Heart left ventricle (tissue), 16 donors: ENCODE results near the gene MRPL24. TPM values are rescaled to one million over a fixed set of nuclear protein-coding genes. Genes with fewer than 3 reads are reported as not detected.
A peak's percentile ranks its signal among the peaks of the same experiment; 100 is the strongest.

ENCODE experiments used
- ATAC-seq, 4 donors: fragments of 200-7000 bp; cut with Tn5 transposase; one replicate each; pipeline ENCODE4 v1.9.1; 2020 to 2022; ENCODE audit warnings: moderate library complexity in 4 of 4, mild to moderate bottlenecking in 3 of 4, moderate number of reproducible peaks in 1 of 4
- DNase-seq, 5 donors: peaks; one replicate each; pipeline ENCODE4 v3.0.0-alpha.2; 2020
- H3K27ac ChIP-seq, 12 donors: fragments of 200-600 bp; sonication (generic) in 4 of 12; one replicate each; pipeline versions ENCODE4 v1.5.0 to v1.8.0; 2016 to 2022; ENCODE audit warnings: mild to moderate bottlenecking in 2 of 12
- H3K27me3 ChIP-seq, 9 donors: fragments of 200-600 bp; sonication (generic) in 2 of 9; one replicate each; pipeline versions ENCODE4 v1.5.1 to v1.8.0; 2016 to 2022; ENCODE audit warnings: mild to moderate bottlenecking in 3 of 9
- H3K36me3 ChIP-seq, 9 donors: fragments of 200-600 bp; sonication (generic) in 2 of 9; one replicate each; pipeline versions ENCODE4 v1.5.0 to v1.8.0; 2018 to 2022; ENCODE audit warnings: mild to moderate bottlenecking in 2 of 9
- H3K4me1 ChIP-seq, 12 donors: fragments of 200-600 bp; sonication (generic) in 4 of 12; one replicate each; pipeline versions ENCODE4 v1.5.0 to v1.8.0; 2016 to 2022; ENCODE audit warnings: mild to moderate bottlenecking in 3 of 12
- H3K4me3 ChIP-seq, 12 donors: fragments of 200-600 bp; sonication (generic) in 4 of 12; one replicate each; pipeline versions ENCODE4 v1.5.0 to v1.8.0; 2017 to 2022; ENCODE audit warnings: mild to moderate bottlenecking in 9 of 12, moderate library complexity in 4 of 12
- H3K9me3 ChIP-seq, 12 donors: fragments of 200-600 bp; sonication (generic) in 4 of 12; one replicate each; pipeline versions ENCODE4 v1.5.0 to v1.8.0; 2016 to 2022; ENCODE audit warnings: mild to moderate bottlenecking in 1 of 12
- CTCF ChIP-seq, 12 donors: fragments of 200-600 bp; sonication (generic) in 4 of 12; IDR thresholded peaks; one replicate each; pipeline versions ENCODE4 v1.5.0 to v1.8.0; 2018 to 2022; ENCODE audit warnings: antibody characterized with exemption in 12 of 12, mild to moderate bottlenecking in 5 of 12
- POLR2A ChIP-seq, 2 donors: fragments of 450-650 bp; IDR thresholded peaks; one replicate each; pipeline ENCODE4 v1.6.1; 2017; ENCODE audit warnings: antibody characterized with exemption in 2 of 2, mild to moderate bottlenecking in 2 of 2, moderate library complexity in 2 of 2
- WGBS, 4 donors: extraction: QIAGEN DNeasy Blood & Tissue Kit in 2 of 4; methylation state at CpG; one replicate each; pipeline versions ENCODE4 v1.1.5 to v1.1.7; 2013 to 2018; 5-methylcytosine and 5-hydroxymethylcytosine counted together
- intact Hi-C, 10 donors: fragments of 100-400 bp; cut with DNase I; formaldehyde crosslinking; loops; one replicate each; pipeline versions ENCODE4 v1.11.1 to v1.14.2; 2022
- polyA plus RNA-seq, 2 donors: library from polyadenylated mRNA; stranded (reverse); fragments of 200-250 nt; gene quantifications; one replicate each; pipeline ENCODE4 v1.2.3, GENCODE V29; 2013
- total RNA-seq, 9 donors: library from RNA; depleted of rRNA in 2 of 9; stranded (reverse); fragments of >200 nt in 2 of 9; fragmentation: NEBNext Ultra II Directional in 3 of 9; extraction: Animal tissue kit (Norgen Biotek cat#: 25700) in 3 of 9; gene quantifications; one replicate each; pipeline versions ENCODE4 v1.1.0 to v1.2.4, GENCODE V29; 2016 to 2023
- donor health status: ischemic (EF 13 %, LVEDD 7.1; RV severe dilation, severe dysfunction).
- donor health status: healthy with polysubstance abuse.
- donor health status: DM: no; HTN: yes; CAD: no.
- donor health status: DM: no; HTN: no; CAD: no.
- donor health status: ischemic (EF 25% LVEDD 6.9; RV normal size, moderate dysfunction).
- donor health status: ischemic (EF 25% LVEDD 5.7; RV mildly dilated, moderate dysfunction).
- donor health status: healthy.
- donor health status: DM: yes; HTN: yes; CAD: no.
- donor health status: ischemic (EF 35%, LVEDD 5.7; RV mildly dilated, moderate dysfunction).
- donor health status: nonischemic (EF 11% LVEDD 7.7; RV severe dilation, severe dysfunction).
- donor health status: DM: yes; HTN: yes; CAD: no.
- donor health status: PGD.
- donor health status: ischemic (EF 29% LVEDD 5.4; RV normal size, mild dysfunction).
- donor health status: nonischemic (EF 23%, LVEDD 6.1; RV moderate dilation, normal function).

Gene MRPL24
- total and polyA plus RNA-seq, 11 donors: 74.8 to 230 (median 84.8) TPM

- peaks cover 0 to 57% (median 36%) of the 10 kb centered on the region in 12 donors for H3K4me1 ChIP-seq
- H3K27ac ChIP-seq: peak overlapping the region in 11 of 12 donors; percentile 41 to 91 (median 71)
- WGBS, 4 donors: 2 to 4% (median 2%) methylated on average over 25 to 45 of the region's 45 CpGs
- intact Hi-C loops: loop anchor here in 1 of 10 donors (1.0 kb wide), 1 partner anchor 46 kb away; no protein-coding TSS in a partner anchor
- H3K27me3 ChIP-seq: peaks cover 0 to 45% (median 28%) of the 10 kb centered on the region in 9 donors
- H3K36me3 ChIP-seq: no peaks in the 10 kb centered on the region
- ATAC-seq (peak; percentile 23 to 71 (median 46)), DNase-seq (peak; percentile 51 to 75 (median 65))
- TF ChIP-seq POLR2A (IDR thresholded peaks at IDR 0.05) (no peak), CTCF (IDR thresholded peaks at IDR 0.05) (peak; percentile 68 to 88 (median 78))
- peak overlapping the region; percentile 12 to 68 (median 46) for H3K4me3 ChIP-seq
- H3K9me3 ChIP-seq: no peaks in the 10 kb centered on the region
These were observed 34.8 kb downstream of the MRPL24 start for GRCh38 chr1:156705918-156706656.

- DNase-seq (peak in 3 of 5 donors; percentile 34 to 61 (median 39)), ATAC-seq (peak in 3 of 4 donors; percentile 5 to 13 (median 6))
- Histone ChIP-seq H3K36me3 (no peaks in the 10 kb centered on the region), H3K4me3 (peak within 1 kb of the TSS; percentile 12 to 68 (median 46)), H3K9me3 (no peaks in the 10 kb centered on the region), H3K27ac (peak within 1 kb of the TSS in 11 of 12 donors; percentile 41 to 91 (median 71)), H3K27me3 (peaks cover 0 to 46% (median 33%) of the 10 kb centered on the region in 9 donors), H3K4me1 (peaks cover 0 to 55% (median 36%) of the 10 kb centered on the region in 12 donors)
- intact Hi-C loops: loop anchor here in 1 of 10 donors (1.0 kb wide), 1 partner anchor 45 kb away; no protein-coding TSS in a partner anchor
- no peak for TF ChIP-seq CTCF (IDR thresholded peaks at IDR 0.05)
- no peak for TF ChIP-seq POLR2A (IDR thresholded peaks at IDR 0.05)
- 1% methylated on average over 21 to 42 of the region's 42 CpGs for WGBS, 4 donors
These were observed 35.5 kb downstream of the MRPL24 start, which contains the start of gene CRABP2 for GRCh38 chr1:156705321-156705917. Gene CRABP2, minus strand, starts transcription at chr1:156705583. Its CDS starts 137 bp downstream, at chr1:156705446.

GRCh38 chr1:156704930-156705320 is 36.0 kb downstream of the MRPL24 start:
- Histone ChIP-seq H3K27me3 (peaks cover 0 to 48% (median 33%) of the 10 kb centered on the region in 9 donors), H3K27ac (peak overlapping the region in 2 of 12 donors; percentile 81 to 91), H3K4me1 (peaks cover 0 to 50% (median 33%) of the 10 kb centered on the region in 12 donors), H3K4me3 (peak overlapping the region in 11 of 12 donors; percentile 12 to 68 (median 47)), H3K9me3 (no peaks in the 10 kb centered on the region), H3K36me3 (no peaks in the 10 kb centered on the region)
- intact Hi-C loops: loop anchor here in 1 of 10 donors (1.0 kb wide), 1 partner anchor 45 kb away; no protein-coding TSS in a partner anchor
- ATAC-seq: peak in 1 of 4 donors; percentile 26
- no peak for TF ChIP-seq POLR2A (IDR thresholded peaks at IDR 0.05)
- DNase-seq: peak in 2 of 5 donors; percentile 60 to 65
- 1 to 7% (median 5%) methylated on average over 18 to 29 of the region's 29 CpGs for WGBS, 4 donors

GRCh38 chr1:156704166-156704711 is 36.6 kb downstream of the MRPL24 start:
- peak in 1 of 5 donors; percentile 7 for DNase-seq

More at GRCh38 chr1:156704166-156704711, 36.6 kb downstream of the MRPL24 start:
- 64 to 71% (median 67%) methylated on average over 10 of the region's 10 CpGs for WGBS, 4 donors
- Histone ChIP-seq H3K9me3 (no peaks in the 10 kb centered on the region), H3K27me3 (peaks cover 0 to 48% (median 33%) of the 10 kb centered on the region in 9 donors), H3K36me3 (no peaks in the 10 kb centered on the region), H3K27ac (no peak overlapping the region), H3K4me3 (peak overlapping the region in 3 of 12 donors; percentile 54 to 56 (median 55)), H3K4me1 (peaks cover 0 to 43% (median 28%) of the 10 kb centered on the region in 12 donors)
- intact Hi-C loops: no loop called here
- no peak for ATAC-seq
- no peak for TF ChIP-seq CTCF (IDR thresholded peaks at IDR 0.05)
- no peak for TF ChIP-seq POLR2A (IDR thresholded peaks at IDR 0.05)
